ENCODE measurements around the gene RGL3.
"Not testable (repeated sequence)": the region's sequence is repeated elsewhere in the genome, so short reads cannot be mapped to it uniquely, and the experiment has no call there.

Gene RGL3

GRCh38 chr19:11418549-11419506 lies at the start of gene RGL3:
TSS of gene RGL3 (minus strand) at chr19:11419314. CDS start at chr19:11419278, 36 bp downstream.
- Histone ChIP-seq H3K9ac (no peak within 1 kb of the TSS), H3K36me3 (no peaks in the 10 kb centered on the region), H3K27ac (no peak within 1 kb of the TSS), H3K4me3 (0 out of 2 replicates have a peak within 1 kb of the TSS, but pooled peaks have one; percentile 36), H3K9me3 (no peaks in the 10 kb centered on the region), H4K20me1 (peaks cover 52% of the 10 kb centered on the region), H3K27me3 (peaks cover 82% of the 10 kb centered on the region), H3K4me2 (peak within 1 kb of the TSS; percentile 98), H3K4me1 (peaks cover 48% of the 10 kb centered on the region)
- no peak for TF ChIP-seq Cebpa-rat (IDR thresholded peaks at IDR 0.05)

GRCh38 chr19:11468266-11468845 lies 49.2 kb upstream of the RGL3 start:
- H3K27ac ChIP-seq, H3K4me2 ChIP-seq, H4K20me1 ChIP-seq, H3K27me3 ChIP-seq, H3K4me3 ChIP-seq, H3K36me3 ChIP-seq, H3K9me3 ChIP-seq, H3K9ac ChIP-seq: not testable (repeated sequence)
- H3K4me1 ChIP-seq, result peaks cover 12% of the 10 kb centered on the region

GRCh38 chr19:11465600-11465999 lies 46.5 kb upstream of the RGL3 start:
- H3K4me2 ChIP-seq, result peak overlapping the region; percentile 51

GRCh38 chr19:11464333-11465265 lies 45.5 kb upstream of the RGL3 start:
- Histone ChIP-seq H4K20me1 (no peaks in the 10 kb centered on the region), H3K4me3 (no peak overlapping the region), H3K4me2 (0 out of 2 replicates have a peak overlapping the region, but pooled peaks have one; percentile 51), H3K9me3 (no peaks in the 10 kb centered on the region), H3K9ac (no peak overlapping the region), H3K27ac (no peak overlapping the region), H3K4me1 (peaks cover 12% of the 10 kb centered on the region), H3K36me3 (no peaks in the 10 kb centered on the region), H3K27me3 (no peaks in the 10 kb centered on the region)
- TF ChIP-seq Cebpa-rat (IDR thresholded peaks at IDR 0.05), result no peak

More at GRCh38 chr19:11465600-11465999, 46.5 kb upstream of the RGL3 start:
- no peak overlapping the region for H3K9ac ChIP-seq
- H4K20me1 ChIP-seq, result no peaks in the 10 kb centered on the region
- no peaks in the 10 kb centered on the region for H3K9me3 ChIP-seq
- H3K27ac ChIP-seq, result no peak overlapping the region
- no peaks in the 10 kb centered on the region for H3K36me3 ChIP-seq
- H3K4me1 ChIP-seq, result peaks cover 12% of the 10 kb centered on the region
- no peaks in the 10 kb centered on the region for H3K27me3 ChIP-seq
- no peak for TF ChIP-seq Cebpa-rat (IDR thresholded peaks at IDR 0.05)
- H3K4me3 ChIP-seq, result no peak overlapping the region

GRCh38 chr19:11463391-11463790 lies 44.3 kb upstream of the RGL3 start:
- H3K4me3 ChIP-seq, result no peak overlapping the region
- H3K4me1 ChIP-seq, result peaks cover 12% of the 10 kb centered on the region
- no peak for TF ChIP-seq Cebpa-rat (IDR thresholded peaks at IDR 0.05)

GRCh38 chr19:11461453-11461852 lies 42.3 kb upstream of the RGL3 start:
- no peaks in the 10 kb centered on the region for H4K20me1 ChIP-seq
- H3K27me3 ChIP-seq, result no peaks in the 10 kb centered on the region
- no peaks in the 10 kb centered on the region for H3K36me3 ChIP-seq
- H3K27ac ChIP-seq, result no peak overlapping the region
- no peak overlapping the region for H3K4me3 ChIP-seq
- no peak overlapping the region for H3K9ac ChIP-seq
- no peak overlapping the region for H3K4me2 ChIP-seq
- no peak for TF ChIP-seq Cebpa-rat (IDR thresholded peaks at IDR 0.05)
- H3K9me3 ChIP-seq, result no peaks in the 10 kb centered on the region
- peaks cover 12% of the 10 kb centered on the region for H3K4me1 ChIP-seq

More at GRCh38 chr19:11463391-11463790, 44.3 kb upstream of the RGL3 start:
- Histone ChIP-seq H3K27ac (no peak overlapping the region), H3K36me3 (no peaks in the 10 kb centered on the region), H3K9ac (no peak overlapping the region), H3K9me3 (no peaks in the 10 kb centered on the region), H4K20me1 (no peaks in the 10 kb centered on the region), H3K4me2 (no peak overlapping the region), H3K27me3 (no peaks in the 10 kb centered on the region)

- TF ChIP-seq Cebpa-rat (IDR thresholded peaks at IDR 0.05), result no peak
- no peak overlapping the region for H3K9ac ChIP-seq
- peaks cover 5% of the 10 kb centered on the region for H3K4me1 ChIP-seq
- H3K9me3 ChIP-seq, result no peaks in the 10 kb centered on the region
- no peak overlapping the region for H3K4me3 ChIP-seq
- no peaks in the 10 kb centered on the region for H4K20me1 ChIP-seq
- no peak overlapping the region for H3K4me2 ChIP-seq
- no peaks in the 10 kb centered on the region for H3K36me3 ChIP-seq
- H3K27me3 ChIP-seq, result no peaks in the 10 kb centered on the region
- H3K27ac ChIP-seq, result no peak overlapping the region
Measured at GRCh38 chr19:11460207-11460606, 41.1 kb upstream of the RGL3 start.

- not testable (repeated sequence) for H3K27me3 ChIP-seq, H3K4me3 ChIP-seq, H3K4me1 ChIP-seq, H4K20me1 ChIP-seq, H3K9me3 ChIP-seq, H3K36me3 ChIP-seq, H3K9ac ChIP-seq, H3K27ac ChIP-seq, H3K4me2 ChIP-seq
Measured at GRCh38 chr19:11458912-11459311, 39.8 kb upstream of the RGL3 start.

GRCh38 chr19:11458236-11458900 lies 39.3 kb upstream of the RGL3 start:
- Histone ChIP-seq H3K27me3 (no peaks in the 10 kb centered on the region), H3K4me3 (no peak overlapping the region), H4K20me1 (no peaks in the 10 kb centered on the region), H3K4me1 (no peaks in the 10 kb centered on the region), H3K9ac (no peak overlapping the region), H3K36me3 (no peaks in the 10 kb centered on the region), H3K4me2 (no peak overlapping the region), H3K27ac (no peak overlapping the region), H3K9me3 (no peaks in the 10 kb centered on the region)
- TF ChIP-seq Cebpa-rat (IDR thresholded peaks at IDR 0.05), result no peak
